Activated naive CD8-positive, alpha-beta T cell treated with anti-CD3 and anti-CD28 coated beads, Interleukin-2, amount 50 U/mL, for 16 hours (primary cell): ENCODE data around the gene C3orf70.
"Not testable (repeated sequence)": the region's sequence is repeated elsewhere in the genome, so short reads cannot be mapped to it uniquely, and the experiment has no call there.

Experiments
- DNase-seq: peaks from one replicate; pipeline ENCODE4 v3.0.0-alpha.2; 2020; ENCODE audit warnings: low read depth, low spot score

The C3orf70 gene

DNA sequence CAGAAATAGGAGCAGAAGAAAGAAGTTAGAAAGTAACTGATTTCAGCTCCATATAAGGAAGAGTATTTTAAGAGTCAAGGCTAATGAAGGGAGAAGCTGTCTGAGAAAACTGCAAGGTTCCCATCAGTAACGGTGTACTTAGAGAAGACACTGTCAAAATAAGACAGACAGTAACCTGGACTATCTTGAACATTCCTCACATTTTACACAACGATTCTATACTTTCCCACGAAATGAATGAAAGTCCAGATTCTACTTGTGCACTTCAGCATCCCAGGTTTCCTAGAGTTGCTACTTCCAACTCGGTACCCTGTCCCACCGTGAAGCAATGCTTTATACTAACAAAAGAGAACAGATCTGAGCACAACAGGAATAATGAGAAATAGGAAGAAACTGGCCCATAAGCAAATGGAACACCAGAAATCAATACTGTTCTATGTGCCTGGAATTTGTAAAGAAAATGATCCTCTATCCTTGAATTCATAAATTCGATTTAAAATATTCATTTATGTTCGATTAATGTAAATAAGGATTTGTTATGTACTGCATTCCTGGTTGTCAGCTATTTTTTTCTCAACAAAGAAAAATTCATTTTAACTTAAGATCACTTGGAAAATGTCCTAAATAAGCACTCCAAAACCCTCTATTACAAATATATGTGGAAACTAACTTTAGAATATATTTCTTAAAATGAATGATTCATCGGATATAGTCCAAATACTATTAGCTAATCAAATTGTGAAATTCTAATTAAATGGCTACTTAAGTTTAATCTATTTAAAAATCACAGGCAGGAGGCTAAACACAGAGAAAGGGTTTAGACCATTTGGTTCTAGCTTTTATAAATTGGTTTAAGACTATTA, 1.5 kb downstream of the C3orf70 start:
- no peak for DNase-seq

DNA sequence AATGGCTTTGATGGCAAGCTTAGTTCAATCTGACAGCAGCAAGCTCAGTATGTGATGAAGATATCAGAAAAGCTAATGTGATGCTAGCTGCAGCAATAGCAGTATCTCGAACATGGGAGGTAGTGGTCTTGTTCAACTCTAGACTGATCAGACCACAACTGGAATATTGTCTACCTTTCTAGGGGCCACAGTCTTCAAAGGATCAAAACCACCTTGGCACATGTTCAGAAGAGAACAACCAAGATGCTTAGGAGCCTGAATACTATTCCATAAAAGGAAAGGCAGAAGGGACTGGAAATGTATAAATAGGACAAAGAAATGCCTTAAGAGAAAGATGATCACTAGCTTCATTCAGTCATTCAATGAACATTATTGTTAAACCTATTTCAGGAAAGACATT, 2.3 kb downstream of the C3orf70 start:
- no peak for DNase-seq

DNA sequence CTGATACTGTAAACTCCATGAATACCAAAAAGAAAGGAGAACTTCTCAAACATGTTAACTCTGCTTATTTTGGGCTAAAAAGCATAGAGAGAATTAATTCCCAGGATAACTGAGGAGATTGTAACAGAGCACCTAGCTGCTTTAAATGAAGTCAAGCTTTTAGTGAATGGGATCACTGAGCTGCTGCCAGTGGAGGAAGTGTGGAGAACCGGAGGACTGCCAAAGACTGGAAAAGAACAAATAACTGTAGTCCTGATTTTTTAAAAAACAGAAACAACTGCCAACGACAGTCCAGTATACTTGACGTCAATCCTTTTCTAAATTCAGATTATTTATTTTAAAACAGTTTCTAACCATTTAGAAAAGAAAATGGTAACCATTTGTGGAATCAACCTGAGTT, 3.3 kb downstream of the C3orf70 start:
- no peak for DNase-seq

DNA sequence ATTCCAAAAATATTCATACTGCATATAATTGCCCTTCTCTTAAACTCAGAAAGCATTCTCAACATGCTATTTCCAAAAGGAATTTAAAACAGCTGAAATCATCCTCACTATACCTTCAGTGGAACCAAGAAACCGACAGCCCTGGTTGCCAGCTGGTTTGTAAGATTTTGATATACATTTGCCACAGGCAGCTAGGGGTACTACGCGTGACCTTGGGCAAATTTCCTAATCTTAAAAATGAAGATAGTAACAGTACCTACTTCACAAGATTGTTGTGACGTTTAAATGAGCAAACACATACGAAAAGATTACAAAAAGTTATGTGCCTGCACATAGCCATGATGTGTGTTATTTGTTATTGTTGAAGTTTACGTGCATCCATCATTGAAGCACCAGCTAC, 7.3 kb downstream of the C3orf70 start:
- no peak for DNase-seq

DNA sequence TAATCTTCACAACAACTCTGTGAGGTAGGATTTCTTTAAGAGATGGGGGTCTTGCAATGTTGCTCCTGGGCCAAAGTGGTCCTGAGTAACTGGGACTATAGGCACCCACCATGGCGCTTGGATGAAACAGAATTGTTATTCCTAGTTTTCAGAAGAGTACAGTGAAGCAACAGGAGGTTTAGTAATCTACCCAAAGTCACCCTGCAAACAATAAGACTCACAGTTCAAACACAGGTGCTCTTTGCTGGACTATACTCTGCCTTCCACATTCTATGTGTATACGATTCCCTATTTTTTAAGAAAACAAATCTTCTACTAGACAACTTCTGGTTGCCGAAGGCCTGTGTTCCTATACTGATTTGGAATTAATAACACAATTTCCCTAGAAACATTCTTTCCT, 8.1 kb downstream of the C3orf70 start:
- no peak for DNase-seq

DNA sequence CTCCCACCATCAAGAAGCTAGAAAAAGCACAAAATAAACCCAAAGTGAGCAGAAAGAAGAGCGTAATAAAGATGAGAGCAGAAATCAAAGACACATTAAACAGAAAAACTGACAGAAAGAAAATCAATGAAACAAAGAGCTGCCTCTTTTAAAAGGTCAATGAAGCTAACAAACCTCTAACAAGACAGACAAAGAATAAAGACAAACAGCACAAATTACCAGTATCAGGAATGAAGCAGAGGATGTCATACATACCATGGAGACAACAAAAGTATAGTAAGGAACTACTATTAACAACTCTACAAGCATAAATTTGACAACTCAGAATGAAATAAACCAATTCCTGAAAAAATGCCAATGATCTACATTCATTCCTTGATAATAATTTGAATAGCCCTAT, 15.0 kb downstream of the C3orf70 start:
- no peak for DNase-seq

DNA sequence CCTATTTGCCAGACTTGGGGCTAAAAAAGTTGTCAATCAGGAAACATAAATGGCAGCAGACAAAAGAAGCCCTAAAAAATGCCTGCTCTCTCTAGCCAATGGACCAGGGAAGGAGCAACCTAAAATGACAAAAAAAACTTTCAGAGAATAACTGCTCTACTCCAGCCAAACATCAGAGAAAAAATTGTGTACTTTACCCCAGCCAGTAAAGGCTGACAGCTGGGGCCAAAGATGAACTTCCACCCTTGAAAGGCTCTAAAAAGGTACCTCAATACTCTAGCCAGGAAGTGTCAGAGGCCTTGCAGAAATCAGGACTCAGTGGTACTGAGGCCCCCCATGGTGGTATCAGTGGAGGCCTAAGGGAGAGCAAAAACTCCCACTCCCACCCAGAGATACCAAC, 18.4 kb downstream of the C3orf70 start:
- no peak for DNase-seq

DNA sequence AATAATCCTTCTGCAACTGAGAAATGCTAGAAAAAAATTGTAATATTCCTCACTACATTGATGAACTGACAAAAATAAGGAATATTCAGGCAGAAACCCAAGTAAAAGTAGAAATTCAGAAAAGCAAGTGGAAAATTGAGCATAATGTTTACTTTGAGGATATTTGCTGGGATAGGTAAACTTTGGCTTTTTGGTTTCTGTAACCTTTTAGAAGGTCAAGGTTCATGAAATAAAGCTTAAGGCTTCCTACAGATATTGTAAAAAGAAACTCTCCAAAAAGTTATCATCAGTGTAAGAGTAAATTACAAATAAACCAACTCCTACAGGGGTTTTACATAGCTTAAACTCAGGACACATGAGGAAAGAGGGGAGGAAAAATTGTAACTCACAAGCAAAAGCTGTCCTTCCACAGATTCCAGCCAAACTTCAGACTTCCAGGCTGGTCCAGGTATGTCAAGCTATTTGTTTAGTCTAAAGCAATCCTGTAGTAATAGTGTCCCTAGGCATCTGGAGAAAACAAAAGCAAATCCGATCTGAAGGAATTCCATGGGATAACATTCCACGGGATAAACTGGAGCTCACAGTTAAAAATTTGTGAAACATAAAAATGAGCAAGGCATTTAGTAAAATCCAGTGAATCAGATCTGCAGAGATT, 21.1 kb downstream of the C3orf70 start:
- no peak for DNase-seq

DNA sequence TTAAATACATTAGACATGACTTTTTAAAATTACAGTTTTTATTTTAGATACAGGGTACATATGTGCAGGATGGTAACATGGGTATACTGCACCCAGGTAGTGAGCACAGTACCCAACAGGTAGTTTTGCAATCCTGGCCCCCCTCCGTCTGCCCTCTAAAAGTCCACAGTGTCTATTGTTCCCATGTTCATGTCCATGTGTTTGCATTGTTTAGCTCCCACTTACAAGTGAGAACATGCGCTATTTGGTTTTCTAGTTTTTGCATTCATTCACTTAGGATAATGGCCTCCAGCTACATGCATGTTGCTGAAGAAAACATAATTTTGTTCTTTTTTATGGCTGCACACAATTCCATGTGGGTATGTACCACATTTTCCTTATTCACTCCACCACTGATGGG, 23.8 kb downstream of the C3orf70 start:
- DNase-seq, result no peak

DNA sequence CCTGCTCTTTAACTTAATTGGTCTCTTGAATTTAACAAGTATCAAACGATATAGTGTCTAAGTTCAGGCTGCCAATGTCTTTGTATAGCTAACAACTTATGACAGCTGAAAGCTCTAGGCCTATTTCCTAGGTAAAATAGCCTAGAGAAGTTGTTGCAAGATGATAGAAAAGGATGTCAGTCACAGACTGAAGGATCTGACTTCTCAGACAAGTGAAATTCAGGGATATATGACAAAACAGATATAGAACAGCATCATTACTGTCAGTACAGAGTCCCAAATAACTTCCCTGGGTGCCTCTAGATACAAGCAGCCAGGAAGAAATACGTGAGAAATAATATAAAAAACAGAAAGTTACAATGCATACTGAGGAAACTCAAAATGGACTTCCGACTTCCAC, 26.7 kb downstream of the C3orf70 start:
- no peak for DNase-seq

DNA sequence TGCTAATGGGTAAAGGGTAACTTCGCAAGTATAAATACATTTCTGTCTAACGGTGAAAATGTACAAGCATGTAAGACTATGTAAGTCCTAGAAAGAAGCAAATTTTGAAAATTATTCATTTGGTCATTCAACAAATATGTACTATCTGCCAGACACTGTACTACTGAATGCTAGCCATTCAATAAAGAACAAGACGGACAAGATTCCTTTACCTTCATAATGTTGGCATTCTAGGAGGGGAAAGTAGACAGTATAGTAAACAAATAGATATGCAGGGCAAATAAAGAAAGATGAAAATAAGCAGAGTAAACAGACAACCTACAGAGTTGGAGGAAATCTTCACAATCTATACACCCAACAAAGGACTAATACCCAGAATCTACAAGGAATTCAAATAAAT, 32.7 kb downstream of the C3orf70 start:
- no peak for DNase-seq

DNA sequence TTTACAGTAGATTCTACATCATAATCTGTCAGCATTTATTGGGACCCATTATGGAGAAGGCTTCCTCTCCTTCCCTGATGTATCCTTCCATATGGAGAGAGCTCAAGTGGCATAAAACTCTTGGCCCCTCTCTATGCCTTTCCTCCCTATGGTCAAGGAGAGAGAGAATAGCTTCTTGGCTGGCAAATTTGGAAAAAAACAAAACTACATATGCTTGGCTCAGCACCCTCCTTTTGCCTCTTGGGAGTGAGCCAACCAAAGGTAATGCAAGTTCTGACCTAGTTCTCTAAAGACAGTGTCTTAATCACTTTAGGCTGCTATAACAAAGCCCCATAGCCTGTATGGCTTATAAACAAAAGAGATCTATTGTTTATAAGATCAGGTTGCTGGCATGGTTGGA, 37.5 kb downstream of the C3orf70 start:
- no peak for DNase-seq

DNA sequence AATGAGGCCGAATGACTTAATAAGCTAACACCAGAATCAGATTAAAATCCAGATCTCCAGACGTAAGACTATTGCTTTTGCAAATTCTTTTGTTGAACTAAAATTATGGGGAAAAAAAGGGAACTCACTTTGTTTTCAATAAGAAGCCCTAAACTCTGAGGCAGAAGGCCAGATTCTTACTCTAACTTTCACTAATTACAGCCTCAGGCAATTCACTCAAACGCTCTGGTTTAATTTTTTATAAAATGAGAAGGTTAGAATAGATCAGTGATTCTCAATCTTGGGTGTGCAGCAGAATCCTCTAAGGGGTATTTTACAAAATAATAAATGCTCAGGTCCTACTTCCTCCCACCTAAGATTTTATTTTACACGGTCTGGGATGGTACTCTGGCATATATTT, 38.1 kb downstream of the C3orf70 start:
- no peak for DNase-seq

DNA sequence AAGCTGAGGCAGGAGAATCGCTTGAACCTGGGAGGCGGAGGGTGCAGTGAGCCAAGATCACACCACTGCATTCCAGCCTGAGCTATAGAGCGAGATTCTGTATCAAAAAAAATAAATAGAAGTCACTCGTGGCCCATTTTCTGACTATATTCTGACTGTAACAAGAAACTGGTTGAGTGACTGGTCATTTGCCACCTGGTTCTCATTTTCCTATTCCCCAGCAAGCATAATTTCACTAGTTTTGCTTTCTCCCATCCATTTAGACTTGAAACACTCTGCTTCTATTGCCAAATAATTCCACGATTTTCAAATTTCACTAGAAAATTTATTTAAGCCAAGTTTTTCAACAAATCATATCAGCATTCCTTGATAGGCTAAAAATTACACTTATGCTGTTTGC, 40.7 kb downstream of the C3orf70 start:
- no peak for DNase-seq

DNA sequence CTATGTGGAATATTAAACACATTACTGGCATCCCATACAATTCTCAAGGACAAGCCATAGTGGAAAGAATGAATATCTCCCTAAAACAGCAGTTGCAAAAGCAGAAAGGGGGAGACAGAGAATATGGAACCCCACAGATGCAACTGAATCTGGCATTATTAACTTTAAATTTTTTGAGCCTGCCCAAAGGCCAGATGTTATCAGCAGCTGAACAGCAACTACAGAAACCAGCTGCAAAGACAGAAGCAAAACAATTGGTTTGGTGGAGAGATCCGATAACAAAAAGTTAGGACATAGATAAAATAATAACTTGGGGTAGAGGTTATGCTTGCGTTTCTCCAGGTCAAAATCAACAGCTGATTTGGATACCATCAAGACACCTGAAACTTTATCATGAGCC, 43.8 kb downstream of the C3orf70 start:
- DNase-seq, result not testable (repeated sequence)

DNA sequence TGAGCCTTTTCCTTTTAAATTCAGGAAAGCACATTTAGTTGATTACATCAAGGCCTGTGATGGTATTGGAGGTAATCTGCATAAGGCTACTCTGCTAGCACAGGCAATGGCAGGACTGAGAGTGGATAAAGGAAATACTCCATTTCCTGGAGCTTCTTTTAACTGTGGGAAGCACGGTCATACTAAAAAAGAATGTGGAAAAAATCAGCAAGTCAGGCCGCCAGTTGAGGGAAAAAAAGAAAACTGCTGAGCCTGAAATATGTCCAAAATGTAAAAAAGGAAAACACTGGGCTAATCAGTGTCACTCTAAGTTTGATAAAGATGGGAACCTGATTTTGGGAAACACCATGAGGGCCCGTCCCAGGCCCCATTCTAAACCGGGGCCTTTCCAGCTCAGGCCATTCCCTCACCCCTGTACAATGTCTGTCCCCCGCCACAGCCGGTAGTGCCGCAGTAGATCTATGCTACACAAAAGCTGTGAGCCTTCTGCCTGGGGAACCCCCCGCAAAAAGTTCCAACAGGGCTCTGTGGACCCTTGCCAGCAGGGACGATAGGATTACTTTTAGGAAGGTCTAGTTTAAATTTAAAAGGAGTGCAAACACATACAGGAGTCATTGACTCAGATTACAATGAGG, 46.5 kb downstream of the C3orf70 start:
- not testable (repeated sequence) for DNase-seq

DNA sequence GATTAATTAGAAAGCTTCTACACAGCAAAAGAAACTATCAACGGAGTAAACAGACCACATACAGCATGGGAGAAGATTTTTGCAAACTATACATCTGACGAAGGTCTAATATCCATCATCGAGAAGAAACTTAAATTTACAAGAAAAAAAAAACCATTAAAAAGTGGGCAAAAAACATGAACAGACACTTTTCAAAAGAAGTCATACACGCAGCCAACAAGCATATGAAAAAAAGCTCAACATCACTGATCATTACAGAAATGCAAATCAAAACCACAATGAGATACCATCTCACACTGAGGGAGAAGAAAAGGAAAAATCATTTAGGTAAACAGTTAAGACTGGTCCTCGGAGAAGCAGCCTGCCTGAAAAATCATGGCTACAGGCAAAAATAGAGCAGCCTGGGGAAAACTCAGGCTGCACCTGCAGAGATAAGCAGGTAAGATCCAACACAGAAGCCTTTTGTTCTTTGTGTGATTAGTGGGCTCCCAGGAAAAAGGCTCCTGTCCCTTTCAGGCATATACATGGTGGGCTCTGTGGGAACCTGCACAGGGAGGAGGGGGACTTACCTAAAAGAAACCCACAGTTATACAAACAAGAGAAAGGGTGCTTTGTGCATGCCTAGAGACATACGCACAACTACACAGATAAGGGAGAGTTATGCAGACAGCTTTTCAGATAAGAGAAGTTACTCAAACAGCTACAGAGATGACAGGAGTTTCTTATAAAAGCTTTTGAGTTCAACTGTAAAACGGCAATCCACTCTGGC, 49.3 kb downstream of the C3orf70 start:
- no peak for DNase-seq

DNA sequence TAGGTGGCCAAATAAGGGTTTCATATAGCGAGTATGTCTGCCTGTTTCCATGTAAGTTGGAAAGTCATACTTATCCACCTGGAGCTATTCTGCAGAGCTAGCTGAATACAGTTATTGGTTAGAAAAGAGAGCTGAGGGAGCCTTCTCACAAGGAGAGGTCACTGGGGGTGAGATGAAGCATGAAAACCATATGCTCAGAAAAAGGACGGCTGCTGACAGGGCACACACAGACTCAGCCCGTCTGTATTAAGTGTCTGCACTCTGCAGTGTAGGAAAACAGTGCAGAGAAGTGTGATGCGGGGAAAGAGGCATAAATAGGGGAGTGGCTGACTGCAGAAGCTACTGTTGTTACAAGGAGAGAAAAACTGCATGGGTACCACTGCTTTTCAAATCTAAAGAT, 58.2 kb downstream of the C3orf70 start:
- DNase-seq, result no peak

DNA sequence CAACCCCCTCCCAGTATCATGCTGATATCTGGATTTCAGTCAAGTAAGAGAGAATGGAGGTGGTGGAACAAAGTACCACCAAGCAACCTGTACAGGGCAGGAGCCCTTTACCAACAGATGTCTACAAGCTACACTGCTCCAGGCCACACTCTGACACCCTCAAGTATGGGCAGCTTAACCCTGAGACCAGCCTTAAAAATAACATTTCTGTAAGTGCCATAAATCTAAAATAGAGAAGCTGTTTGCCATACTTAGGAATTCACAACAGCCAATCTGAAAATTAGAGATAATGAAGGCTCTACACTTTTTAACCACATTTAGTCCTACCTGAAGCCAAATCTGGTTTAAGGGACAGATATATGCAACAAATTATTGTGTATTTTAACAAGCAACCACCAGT, 59.7 kb downstream of the C3orf70 start:
- DNase-seq, result no peak

DNA sequence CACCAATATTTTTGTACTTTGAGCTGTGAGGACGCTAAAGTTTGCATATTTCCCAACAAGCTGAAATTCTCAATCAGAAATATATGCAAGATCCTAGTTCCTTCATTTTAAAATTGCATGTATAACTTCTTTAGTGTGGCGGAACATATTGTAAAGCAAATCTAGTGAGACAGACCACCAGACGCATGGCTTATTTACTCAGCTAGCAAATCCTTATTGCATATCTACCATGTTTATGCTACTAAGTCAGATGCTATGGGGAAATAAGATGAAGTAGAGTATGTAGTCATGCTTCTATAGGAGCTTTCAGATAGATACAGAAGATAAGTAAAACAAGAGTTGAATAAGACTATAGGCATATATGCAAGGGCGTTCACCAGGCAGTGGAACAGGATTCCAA, 62.0 kb downstream of the C3orf70 start:
- no peak for DNase-seq

DNA sequence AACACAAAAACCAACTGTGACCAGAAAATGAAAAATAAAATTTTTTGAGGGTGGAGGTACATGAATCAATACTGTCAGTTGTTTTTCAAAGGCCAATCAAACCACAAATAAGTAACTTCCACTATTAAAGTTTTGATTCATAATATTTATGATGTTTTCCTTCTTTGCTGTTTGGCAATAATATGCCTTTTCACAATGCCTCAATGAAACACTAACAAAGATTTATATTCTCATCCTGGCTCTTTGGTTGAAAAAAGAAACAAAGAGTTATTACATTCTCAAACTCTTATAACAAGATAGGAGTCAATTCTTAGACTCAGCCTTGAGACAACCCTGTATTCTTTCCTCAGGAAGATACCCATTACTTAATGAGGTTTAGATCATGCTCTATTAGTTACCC, 63.1 kb downstream of the C3orf70 start:
- DNase-seq, result no peak

DNA sequence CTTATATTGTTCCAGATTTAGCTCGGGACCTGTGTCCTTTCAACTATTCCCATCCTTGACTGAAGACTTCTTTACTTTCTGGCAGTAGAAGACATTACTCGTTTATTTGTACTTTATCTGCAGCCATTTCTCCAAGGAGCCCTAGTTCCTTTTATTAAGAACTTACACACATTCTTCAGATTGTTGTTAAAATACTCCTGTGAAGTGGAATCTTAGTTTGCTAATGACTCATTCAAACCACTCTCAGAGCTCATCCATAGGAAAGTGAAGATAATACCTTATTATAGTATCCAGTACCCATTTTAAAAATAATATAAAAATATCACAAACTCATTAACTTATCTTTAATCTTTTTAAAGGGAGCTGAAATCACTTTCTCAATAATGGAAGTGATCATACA, 63.5 kb downstream of the C3orf70 start:
- DNase-seq, result no peak
